ENCODE results near the gene PRKD2.
"Not testable (repeated sequence)": the region's sequence is repeated elsewhere in the genome, so short reads cannot be mapped to it uniquely, and the experiment has no call there.

Gene PRKD2

GRCh38 chr19:46629546-46630025, 87.3 kb downstream of the PRKD2 start:
- DNase-seq: no peak

DNA sequence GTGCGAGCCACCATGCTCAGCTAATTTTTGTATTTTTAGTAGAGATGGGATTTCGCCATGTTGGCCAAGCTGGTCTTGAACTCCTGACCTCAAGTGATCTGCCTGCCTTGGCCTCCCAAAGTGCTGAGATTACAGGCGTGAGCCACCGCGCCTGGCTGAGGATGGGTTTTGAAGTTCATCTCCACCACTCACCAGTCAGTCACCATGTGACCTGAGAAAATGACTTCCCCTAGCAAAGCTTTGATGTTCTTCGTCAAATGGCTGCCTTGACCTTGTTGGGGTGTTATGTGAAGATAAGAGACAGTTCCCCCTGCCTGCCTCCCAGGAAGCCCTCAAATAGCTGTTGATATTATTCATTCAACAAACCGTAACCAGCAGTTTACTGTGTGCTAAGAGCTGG, 87.9 kb downstream of the PRKD2 start:
- DNase-seq: not testable (repeated sequence)

DNA sequence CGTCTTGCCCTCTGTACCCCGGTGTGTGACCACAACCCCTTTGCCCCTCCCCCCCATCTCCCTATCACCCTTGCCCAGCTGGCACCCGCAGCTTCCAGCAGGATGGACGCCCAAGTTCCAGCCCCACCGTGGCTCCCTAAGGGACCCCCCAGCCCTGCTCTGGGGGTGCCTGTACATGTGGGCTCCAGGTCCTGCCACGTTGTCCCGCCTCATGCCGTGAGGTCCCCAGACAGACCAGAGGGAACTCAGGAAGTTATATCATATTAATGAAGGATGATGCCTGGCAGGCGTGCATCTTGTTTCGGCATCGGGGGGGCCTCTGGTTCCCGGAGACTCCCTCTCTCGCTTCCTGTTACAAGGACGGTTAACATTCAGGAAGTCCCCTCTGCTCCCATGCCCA, 90.5 kb downstream of the PRKD2 start:
- no peak for DNase-seq

DNA sequence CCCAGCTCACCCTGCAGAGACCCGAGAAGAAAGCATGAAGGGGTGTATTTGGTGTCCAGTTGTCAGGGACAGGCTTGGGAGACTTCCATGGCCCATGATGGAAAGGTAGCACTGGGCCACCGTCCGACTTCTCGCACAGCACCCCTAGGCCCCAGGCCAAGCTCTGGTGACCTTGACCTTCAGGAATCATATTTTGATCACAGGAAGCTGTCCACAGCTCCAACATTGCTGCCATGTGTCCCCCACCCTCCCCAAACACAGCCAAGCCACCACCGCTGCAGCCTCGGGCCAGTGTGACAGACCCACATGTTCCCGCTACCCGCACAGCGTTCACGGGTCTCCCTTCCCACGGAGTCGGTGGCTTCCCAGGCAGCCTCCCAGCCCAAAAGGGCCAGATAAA, 91.2 kb downstream of the PRKD2 start:
- no peak for DNase-seq

- no peak for DNase-seq
These were observed 91.8 kb downstream of the PRKD2 start, which contains the start of gene PTGIR for GRCh38 chr19:46624958-46625661. Gene PTGIR (minus strand): TSS chr19:46625089. CDS start chr19:46624225, 864 bp downstream.
